Measurements from ENCODE around the gene HSPA4L.

The HSPA4L gene

DNA sequence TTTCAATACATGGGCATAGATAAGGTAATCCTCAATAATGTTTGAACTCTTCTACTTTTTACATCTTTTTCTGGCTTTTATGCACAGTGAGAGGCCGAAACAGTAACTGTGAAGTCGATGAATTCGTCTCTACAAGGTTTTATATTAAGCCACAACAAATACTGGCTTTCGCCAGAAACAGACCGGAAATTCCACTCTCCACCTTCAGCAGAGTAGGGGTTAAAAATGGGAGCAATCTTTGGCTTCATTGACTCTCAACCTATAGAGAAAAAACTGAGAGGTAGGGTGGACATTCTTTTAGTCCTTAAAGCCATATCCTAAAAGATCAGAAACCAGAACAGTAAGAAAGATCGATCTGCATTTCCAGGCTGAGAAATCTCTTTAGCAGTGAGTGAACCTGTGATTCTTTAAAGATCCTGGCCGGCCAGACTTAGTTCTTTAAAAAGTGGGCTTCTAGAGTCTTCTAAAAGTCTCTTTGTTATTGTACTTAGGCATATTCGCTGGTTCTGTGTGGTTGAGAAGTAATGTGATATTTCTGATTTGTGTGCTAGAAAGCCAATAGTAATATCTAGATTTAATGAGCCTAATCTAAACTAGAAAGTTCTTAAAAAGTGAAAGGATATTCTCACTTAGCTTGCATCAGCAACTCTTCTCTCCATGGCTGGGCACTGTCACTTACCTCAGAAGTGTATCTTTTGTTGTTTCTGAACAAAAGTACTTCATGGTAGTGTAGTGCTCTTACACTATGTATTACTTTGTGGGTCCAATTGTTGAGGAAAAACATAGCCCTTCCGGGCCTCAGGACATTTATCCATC is 2.0 kb downstream of the HSPA4L start:
- no peak for DNase-seq

DNA sequence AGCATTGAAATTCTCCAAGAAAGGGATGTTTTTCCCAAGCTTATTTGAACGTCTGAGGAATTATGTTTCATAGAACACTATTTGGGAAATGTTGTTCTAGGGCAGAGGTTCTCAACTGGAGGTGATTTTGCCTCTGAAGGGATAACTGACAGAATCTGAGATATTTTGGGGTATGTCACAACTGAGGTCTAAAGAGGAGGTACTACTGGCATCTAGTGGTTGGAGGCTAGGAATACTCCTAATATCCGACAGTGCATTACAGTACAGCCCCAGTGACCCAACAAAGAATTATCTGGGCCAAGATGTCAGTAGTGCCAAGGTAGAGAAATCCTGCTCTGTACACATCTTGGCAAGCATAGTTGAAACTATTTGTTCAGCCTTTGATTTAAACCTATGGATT is 6.4 kb downstream of the HSPA4L start:
- no peak for DNase-seq

DNA sequence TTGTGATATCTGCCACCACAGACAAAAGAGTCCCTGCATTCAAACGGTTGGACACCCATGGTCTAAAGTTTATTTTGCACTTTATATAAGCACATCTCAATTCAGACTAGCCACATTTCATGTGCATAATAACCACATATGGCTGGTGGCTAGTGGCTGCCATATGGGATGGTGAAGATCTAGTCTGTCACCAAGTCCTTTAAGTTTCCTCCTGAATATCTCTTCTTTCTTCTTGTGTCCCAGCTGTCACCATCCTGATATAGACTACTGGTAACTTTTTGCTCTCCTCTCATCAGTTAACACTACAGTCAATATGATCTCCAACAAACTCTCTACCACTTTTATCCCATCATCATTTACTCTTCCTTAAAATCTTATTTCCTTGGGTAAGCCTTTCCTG is 9.3 kb downstream of the HSPA4L start:
- DNase-seq, result no peak

DNA sequence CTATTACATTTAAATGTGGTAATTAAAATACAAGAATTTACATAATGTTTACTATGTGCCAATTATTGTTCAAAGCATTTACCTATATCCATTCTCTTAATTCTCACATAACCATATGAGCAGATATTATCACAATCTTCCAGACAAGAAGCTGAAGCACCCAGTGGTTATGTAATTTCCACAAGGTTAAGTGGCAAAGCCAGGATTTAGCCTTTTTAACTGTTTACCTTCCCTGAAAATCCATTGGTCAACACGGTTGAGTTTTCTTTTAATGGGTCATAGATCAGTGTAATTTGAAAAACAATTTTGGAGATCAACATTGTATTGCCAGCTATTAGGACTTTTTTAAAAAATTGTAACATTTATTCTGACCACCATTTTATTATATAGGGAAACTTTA is 11.4 kb downstream of the HSPA4L start:
- DNase-seq, result no peak

DNA sequence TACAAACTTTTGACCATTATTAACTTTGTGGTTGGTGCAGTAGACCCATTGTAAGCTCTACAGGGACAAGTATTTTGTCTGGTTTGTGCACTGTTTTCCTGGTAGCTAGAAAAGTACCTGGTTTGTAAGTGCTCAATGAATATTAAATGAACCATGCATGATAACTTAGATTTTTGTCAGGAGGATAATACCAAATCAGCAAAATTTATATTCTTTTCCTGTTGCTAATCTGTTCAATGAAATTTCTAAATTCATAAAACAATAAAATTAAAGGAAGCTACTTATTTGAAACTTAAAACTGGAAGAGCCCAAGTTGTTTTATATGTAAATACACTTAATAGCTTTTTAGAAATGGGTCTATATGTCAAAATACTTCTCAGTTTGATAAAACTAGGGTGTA is 17.6 kb downstream of the HSPA4L start:
- DNase-seq, result no peak

DNA sequence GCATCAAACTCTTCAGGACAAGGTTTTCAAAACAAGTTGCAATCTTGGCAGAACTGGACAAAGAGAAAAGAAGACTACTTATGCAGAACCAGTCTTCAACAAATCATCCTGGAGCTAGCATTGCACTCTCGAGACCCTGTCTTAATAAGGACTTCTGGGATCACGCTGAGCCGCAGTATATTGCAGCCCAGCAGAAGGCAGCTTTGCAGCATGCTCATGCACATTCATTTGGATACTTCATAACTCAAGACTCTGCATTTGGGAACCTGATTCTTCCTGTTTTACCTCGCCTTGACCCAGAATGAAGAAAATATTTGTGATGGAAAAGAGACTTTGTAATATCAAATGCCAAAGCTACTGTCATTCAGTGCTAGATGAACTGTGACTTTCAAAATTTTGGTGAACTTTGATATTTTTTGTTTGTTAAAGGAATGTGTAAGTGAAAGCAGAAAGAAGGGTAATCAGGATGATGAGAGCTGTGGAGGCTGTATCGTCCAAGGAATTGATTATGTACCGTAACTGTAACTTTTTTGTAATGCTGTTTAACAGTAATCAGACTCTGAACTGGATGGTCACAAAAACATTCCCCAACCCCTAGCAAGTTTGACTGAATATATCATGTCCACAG is 27.2 kb downstream of the HSPA4L start:
- DNase-seq, result no peak

DNA sequence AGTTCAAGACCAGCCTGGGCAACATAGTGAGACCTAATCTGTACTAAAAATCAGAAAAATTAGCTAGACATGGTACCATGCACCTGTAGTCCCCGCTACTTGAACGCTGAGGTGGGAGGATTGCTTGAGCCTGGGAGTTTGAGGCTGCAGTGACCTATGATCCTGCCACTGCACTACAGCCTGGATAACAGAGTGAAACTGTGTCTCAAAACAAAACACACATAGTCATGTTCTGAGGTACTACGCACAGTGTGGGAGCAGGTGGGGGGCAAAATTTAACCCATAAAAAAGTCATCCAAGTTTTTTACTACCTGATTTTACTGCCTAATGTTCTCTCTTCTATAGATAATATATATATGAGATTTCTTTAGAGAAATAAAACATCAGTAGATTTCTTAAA is 28.4 kb downstream of the HSPA4L start:
- DNase-seq, result no peak

DNA sequence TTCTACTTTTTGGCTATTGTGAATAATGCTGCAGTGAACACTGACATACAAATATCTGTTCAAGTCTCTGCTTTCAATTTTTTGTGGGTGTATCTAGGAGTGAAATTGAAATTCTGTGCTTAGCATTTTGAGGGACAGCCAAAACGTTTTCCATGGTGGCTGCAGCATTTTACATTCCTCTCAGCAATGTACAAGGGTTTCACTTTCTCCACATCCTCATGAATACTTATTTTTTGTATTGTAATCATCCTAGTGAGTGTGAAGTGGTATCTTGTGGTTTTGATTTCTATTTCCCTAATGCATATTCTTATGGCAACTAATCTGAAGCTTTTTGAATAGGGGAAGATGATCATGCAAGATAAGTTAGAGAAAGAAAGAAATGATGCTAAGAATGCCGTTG is 40.3 kb downstream of the HSPA4L start:
- DNase-seq, result no peak

DNA sequence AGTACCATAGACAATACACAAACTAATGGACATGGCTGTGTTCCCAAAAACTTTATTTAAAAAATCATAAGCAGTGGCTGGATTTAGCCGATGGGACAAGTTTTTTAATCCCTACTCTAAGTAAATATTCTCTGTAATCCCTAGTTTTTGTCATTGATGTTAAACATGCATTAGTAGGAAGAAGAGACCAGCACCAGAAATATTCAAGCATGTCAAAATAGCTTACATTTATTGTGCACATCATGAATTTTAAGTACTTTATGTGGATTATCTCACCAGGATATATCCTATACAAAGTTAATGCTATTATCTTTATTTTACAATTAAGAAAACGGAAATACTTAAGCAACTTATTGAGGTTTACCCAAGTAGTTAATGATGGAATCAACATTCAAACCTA is 46.0 kb downstream of the HSPA4L start:
- no peak for DNase-seq

DNA sequence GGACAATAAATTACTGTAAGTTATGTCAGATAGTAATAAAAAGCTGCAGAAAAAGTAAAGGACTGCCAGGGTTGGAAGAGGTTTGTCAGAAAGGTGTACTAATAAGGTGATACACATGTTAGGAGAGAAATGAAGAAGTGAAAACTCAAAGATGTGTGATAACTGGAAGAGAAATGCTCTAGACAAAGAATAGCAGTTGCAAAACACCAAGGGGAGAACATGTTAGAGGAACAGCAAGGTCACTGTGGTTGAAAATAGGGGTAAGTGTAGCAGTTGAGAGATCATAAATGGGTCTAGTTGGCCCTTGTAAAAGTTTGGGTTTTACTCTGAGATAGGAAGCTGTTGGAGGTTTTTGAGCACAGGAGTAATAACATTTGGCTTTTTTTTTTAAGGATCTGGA is 46.9 kb downstream of the HSPA4L start:
- DNase-seq, result no peak

DNA sequence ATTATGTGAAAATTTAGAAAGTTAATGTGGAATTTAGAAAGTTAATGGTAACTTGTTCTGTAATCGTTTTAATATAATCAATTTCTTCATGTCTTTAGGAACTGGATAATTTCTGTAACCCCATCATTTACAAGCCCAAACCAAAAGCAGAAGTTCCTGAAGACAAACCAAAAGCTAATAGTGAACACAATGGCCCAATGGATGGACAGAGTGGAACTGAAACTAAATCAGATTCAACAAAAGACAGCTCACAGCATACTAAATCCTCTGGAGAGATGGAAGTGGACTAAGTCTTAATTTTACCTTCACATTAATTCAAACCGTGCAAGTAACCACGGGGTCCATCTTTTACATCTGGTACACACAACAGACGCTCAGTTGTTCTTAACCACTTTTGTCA is 50.5 kb downstream of the HSPA4L start:
- no peak for DNase-seq

DNA sequence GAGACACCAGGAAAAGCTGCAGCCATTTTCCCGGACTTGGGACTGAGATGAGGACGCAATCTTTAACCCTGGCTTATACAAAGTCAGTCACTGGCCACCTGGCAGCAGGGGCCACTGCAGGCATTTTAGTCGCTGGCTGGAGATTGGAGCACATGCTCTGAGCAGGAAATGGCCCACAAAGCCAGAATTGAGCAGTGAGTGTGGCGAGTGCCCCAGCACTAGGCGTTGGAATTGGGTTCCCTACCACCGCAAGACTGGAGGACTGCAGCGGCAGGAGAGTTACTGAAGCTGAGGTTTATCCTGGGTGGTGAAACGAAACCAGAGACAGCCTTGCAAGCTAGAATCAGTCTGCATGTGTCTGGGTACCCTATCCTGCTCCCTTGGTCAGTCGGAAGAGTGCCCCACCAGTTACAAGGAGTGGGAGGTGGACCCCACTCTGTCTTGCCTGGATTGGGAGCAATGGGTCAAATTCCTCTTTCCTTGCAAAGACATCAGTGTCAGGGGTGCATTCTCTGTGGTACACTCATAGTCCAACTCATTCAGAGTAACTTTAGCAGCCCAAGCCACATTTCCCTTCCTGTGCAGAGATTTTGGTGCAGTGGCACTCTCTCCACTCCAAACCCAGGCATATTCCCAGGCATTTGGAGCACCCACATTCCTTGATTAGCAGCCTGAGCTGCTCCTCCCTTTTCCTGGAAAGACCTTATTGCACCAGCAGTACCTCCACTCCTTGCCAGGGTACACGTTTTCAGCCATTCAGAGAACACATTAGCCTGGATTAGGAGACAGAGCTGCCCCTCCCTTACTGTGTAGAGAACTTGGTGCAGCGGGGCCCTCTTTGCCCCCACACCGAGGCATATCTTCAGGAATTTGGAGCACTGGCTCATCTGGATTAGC is 61.8 kb downstream of the HSPA4L start:
- no peak for DNase-seq

DNA sequence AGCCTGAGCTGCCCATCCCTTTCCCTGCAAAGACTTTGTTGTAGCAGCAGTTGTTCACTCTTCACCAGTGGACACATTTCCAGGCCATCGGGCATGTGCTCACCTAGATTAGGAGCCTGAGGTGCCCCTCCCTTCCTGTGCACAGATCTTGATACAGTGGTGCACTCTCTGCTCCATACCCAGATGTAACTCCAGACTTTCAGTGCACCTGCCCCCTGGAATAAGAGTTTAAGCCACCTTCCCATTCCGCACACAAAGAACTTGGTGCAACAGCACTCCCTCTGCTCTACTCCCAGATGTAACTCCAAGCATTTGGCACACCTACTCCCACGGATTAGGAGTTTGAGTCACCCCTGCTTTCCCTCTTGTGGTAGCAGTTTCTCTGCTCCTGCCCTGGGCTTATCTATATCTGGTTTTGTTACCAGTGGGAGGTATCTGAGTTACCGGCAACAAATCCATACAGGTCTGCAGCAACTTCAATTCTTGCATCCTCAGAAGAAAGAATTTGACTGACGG is 62.5 kb downstream of the HSPA4L start:
- DNase-seq, result no peak

DNA sequence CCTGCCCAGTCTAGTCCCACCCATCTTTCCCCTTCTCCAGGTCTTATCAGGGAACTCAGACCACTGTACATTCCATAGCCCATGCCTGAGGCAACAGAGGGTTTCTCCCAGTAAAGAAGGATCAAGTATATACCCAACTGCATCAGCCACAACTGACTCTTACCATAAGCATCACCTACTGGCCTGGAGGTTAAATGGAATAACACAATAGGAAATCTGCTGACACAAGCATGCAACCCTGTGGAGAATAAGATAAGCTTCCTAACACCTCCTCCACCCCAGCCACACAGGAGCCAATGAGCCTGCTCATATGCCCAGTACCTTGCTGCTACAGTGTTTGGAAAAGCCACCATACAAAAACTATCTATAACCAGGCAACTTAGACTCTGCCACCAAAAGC is 63.9 kb downstream of the HSPA4L start:
- DNase-seq, result no peak

DNA sequence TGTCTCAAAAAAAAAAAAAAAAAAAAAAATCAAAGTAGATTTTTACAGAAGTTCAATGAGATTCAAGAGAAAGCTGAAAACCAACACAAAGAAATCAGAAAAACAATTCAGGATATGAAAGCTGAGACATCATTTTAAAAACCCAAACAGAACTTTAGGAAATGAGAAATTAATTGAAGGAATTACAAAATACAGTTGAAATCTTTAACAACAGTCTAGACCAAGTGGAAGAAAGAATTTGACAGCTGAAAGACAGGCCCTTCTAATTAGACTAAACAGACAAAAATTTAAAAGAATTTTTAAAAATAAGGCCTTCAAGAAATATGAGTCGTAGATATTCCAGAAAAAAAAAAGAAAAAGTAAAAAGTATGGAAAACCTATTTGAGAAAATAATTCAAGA is 64.6 kb downstream of the HSPA4L start:
- DNase-seq, result no peak

DNA sequence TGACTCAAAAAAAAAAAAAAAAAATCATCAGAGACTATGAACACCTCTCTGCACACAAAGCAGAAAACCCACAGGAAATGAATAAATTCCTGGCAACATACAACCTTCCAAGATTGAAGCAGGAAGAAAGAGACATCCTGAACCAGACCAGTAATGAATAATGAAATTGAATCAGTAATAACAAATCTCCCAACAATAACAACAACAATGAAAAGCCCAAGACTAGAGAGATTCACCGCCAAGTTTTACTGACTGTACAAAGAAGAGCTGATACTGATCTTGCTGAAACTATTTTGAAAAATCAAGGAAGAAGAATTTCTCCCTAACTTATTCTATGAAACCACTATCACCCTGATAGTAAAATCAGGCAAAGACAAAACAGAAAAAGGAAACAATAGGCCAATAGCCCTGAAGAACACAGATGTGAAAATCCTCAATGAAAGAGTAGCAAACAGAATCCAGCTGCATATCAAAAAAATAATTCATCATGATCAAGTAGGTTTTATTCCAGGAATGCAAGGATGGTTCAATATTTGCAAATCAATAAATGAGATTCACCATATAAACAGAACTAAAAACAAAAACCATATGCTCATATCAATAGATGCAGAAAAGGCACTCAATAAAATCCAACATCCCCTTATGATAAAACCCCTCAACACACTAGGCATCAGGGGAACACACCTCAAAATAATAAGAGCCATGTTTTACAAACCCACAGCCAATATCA is 67.5 kb downstream of the HSPA4L start:
- no peak for DNase-seq

DNA sequence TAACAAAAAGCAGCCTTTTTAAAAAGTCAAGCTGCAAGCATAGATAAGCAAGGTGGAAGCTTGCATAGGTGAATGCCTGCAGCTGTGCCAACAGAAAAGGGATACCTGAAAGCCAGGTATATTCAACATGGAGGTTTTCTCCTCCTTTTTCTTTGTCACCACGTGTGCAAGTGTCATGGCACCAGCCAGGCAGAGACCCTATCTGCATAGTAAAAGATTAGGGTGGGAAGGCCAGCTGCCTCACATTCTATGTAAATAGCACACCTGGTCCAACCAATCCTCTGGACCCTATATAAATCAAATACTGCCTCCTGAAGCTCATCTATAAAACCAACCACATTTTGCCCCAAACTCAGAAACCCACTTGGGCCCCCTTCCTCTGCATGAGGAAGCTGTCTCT is 70.5 kb downstream of the HSPA4L start:
- DNase-seq, result no peak

DNA sequence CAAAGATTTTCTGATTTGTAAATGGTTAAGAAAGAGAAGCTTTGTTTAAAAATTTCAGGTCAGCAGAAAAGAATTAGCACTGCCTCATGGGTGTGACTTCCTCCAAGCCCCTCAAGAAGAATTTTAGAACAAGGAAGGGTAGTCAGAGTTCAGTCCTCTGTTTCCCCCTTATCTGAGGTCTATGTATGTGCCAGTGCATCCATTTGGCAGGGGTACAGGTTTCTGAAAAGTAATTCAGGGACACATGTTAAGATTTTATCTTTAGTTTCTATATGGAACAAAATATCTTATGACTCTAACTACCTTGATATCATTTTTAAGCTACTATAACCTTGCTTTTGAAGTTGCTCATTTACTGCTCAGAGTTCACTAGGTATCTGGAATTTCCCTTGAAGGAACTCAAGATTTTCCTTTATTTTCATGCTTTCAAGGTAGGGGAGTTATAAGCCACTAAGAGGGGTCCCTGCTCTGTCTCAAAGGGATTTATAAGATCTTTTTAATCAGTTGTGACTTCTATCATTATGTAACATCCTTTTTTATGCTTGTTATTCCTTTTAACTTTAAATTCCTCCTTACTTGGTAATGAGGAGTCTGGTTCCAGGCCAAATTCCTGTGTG is 74.2 kb downstream of the HSPA4L start:
- DNase-seq, result no peak

DNA sequence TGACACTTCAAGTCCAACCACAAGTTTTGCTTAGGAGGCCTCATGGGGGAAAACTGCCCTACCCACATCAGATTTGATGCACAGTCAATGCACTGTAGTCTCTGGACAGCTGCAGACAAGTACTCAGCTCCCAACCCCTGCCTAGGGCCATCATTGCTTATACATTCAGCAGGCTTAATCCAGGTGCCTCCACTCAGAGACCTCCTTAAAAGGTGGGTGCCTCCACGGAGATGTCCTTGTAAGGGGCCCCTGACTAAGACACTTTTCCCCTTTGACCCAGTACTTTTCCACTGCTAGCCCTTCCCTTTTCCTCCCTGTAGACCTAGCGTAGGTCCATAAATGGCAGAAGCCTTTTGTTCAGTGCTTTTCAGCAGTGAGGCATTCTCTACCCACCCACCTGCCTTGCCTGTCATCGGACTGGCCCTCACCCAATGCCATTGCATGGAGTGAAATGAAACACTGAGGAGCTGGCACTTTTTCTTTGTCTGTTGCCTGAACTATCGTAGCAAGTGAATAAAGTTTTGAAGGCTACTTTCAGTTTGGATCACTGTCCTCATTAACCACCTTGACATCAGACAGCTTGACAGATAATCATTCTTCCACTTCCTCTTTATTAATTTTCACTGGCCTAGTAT is 74.8 kb downstream of the HSPA4L start:
- no peak for DNase-seq

DNA sequence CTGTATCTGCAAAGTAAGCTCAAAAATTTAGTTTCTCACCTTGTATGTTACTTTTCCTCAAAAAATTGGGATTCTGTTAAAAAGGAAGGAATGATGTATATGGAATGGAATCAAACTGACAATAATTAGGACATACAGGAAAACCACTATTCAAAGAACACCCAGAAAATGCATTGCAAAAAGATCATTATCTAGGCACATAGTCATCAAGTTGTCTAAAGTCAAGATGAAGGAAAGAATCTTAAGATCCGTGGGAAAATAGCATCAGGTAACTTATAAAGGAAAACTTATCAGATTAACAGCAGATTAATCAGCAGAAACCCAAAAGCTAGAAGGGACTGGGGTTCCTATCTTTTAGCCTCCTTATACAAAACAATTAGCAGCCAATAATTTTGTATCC is 75.5 kb downstream of the HSPA4L start:
- no peak for DNase-seq

DNA sequence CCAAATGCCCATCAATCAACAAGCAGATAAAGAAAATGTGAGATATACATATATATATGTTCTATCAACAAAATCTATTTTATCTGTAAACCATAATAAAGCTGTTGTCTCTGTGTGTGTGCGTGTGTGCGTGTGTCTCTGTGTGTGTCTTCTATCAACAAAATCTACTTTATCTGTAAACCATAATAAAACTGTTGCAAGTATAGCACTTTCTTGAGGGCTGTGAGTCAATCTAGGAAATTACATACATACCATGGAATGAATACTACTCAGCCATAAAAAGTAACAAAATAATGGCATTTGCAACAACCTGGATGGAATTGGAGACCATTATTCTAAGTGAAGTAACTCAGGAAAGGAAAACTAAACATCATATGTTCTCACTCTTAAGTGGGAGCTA is 86.1 kb downstream of the HSPA4L start:
- DNase-seq, result no peak

DNA sequence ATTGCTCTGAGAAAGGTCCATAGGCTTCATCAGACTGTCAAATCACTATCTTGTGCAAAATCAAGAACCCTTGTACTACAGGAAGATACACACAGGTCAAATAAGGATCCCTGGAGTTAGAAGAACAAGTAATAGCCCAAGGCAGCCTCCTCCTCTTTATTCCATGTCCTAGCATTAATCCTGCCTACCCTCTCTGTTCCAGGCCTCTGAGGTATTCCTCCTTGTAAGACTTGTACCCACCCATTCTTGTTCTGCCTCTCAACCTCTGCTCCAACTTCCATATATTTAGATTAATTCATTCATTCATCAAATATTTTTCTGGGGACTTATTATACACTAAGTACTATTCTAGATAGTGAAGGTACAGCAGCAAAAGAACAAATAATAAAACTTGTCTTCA is 88.2 kb downstream of the HSPA4L start:
- no peak for DNase-seq

Measured in CD4-positive, alpha-beta T cell treated with Interleukin-12 subunit alpha and Interleukin-12 subunit beta, for 1 hour (primary cell).